Measurements from ENCODE around the gene ZNF76. TPM values are rescaled to one million over a fixed set of nuclear protein-coding genes. Genes with fewer than 3 reads are reported as not detected.
A peak's percentile ranks its signal among the peaks of the same experiment; 100 is the strongest.
"Not testable (repeated sequence)": the region's sequence is repeated elsewhere in the genome, so short reads cannot be mapped to it uniquely, and the experiment has no call there.

ZNF76 gene
- total RNA-seq, 3 donors from 2014 or later, result 33.2 to 42.6 (median 36.2) TPM

DNA sequence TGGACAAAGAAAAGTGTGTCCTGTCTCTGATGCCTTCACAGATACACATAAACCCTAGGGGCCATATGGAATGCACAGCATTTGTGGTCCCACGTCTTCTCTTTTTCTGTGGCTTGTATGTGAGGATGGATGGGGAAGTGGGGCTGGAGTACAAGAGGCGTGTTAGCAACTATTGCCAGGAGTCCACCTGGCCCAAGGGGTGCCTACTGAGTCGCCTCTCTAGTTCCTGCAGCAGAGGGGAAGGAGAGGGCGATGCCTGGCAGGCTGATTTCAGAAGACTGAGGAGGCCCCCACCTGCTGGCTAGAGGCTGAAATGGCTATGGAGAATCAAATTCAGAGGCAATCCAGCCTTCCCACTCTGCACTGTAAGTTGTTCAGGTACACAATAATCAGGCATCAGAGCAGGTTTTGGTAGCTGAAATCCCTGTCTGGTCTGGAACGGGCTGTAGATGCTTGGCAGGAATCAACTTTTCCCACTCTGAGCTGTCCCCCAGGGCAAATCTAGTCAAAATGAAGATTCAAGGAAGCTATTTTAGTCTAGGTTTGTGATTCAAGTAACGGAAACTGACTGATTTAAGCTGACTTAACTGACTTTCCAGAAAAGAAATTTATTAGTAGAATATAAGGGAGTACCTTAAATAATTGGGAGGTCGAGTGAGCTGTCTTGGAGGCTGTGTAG lies 68.0 kb downstream of the ZNF76 start:
- TF ChIP-seq, protein P1, sequence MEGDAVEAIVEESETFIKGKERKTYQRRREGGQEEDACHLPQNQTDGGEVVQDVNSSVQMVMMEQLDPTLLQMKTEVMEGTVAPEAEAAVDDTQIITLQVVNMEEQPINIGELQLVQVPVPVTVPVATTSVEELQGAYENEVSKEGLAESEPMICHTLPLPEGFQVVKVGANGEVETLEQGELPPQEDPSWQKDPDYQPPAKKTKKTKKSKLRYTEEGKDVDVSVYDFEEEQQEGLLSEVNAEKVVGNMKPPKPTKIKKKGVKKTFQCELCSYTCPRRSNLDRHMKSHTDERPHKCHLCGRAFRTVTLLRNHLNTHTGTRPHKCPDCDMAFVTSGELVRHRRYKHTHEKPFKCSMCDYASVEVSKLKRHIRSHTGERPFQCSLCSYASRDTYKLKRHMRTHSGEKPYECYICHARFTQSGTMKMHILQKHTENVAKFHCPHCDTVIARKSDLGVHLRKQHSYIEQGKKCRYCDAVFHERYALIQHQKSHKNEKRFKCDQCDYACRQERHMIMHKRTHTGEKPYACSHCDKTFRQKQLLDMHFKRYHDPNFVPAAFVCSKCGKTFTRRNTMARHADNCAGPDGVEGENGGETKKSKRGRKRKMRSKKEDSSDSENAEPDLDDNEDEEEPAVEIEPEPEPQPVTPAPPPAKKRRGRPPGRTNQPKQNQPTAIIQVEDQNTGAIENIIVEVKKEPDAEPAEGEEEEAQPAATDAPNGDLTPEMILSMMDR (IDR thresholded peaks at IDR 0.05), result peak; percentile 37
- DNase-seq, result peak; percentile 71 to 79 (median 76)
- peak; percentile 90 for ATAC-seq
- Histone ChIP-seq H3K4me1 (ENCODE audit: low read depth) (peaks cover 4% of the 10 kb centered on the region), H3K36me3 (ENCODE audit: low read depth) (no peaks in the 10 kb centered on the region), H3K4me3 (no peak overlapping the region), H3K9me3 (no peaks in the 10 kb centered on the region)
- intact Hi-C loops (cut with DNase I, micrococcal nuclease), result no loop called here

DNA sequence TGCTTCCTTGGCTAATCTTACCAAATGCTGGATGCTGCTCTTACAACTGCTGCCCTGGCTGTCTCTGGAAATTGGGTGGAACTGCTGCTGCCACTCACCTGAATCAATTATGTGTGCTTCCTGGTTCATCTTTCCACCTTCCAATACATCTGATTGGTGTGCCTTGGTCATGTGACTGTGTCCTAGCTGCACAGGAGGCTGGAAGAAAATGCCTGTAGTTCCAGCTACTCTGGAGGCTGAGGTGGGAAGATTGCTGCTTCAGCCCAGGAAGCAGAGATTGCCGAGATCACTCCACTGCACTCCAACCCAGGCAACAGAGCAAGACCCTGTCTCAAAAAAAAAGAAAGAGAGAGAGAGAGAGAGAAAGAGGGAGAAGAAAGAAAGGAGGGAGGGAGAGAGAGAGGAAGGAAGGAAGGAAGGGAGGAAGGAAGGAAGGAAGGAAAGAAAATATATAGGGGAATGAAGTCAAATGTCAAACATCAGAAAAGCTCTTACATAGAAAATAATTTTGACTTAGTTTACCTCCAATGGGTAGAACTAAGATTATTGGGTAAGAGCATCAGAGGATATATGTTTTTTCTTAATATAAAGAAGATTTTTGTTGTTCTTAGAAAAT lies 68.7 kb downstream of the ZNF76 start:
- ATAC-seq (peak; percentile 48), DNase-seq (no peak)
- TF ChIP-seq, protein P1 (IDR thresholded peaks at IDR 0.05), result no peak
- Histone ChIP-seq H3K36me3 (ENCODE audit: low read depth) (no peaks in the 10 kb centered on the region), H3K4me3 (no peak overlapping the region), H3K9me3 (no peaks in the 10 kb centered on the region), H3K4me1 (ENCODE audit: low read depth) (peaks cover 5% of the 10 kb centered on the region)
- intact Hi-C loops (cut with DNase I, micrococcal nuclease), result no loop called here

DNA sequence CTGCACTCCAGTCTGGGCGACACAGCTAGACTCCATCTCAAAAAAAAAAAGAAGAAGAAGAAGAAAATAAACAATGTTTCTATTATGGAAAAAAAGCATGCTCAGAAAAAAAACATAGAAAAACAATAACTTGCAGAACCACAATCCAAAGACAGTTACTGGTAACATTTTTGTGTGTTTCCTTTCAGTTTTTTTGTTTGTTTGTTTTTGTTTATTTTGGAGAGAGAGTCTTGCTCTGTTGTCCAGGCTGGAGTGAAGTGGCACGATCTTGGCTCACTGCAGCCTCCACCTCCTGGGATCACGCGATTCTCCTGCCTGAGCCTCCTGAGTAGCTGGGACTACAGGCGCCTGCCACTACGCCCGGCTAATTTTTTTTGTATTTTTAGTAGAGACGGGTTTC lies 69.4 kb downstream of the ZNF76 start:
- H3K9me3 ChIP-seq; intact Hi-C loops (cut with DNase I, micrococcal nuclease); H3K36me3 ChIP-seq (ENCODE audit: low read depth); H3K4me1 ChIP-seq (ENCODE audit: low read depth); H3K4me3 ChIP-seq; ATAC-seq; DNase-seq: not testable (repeated sequence)

DNA sequence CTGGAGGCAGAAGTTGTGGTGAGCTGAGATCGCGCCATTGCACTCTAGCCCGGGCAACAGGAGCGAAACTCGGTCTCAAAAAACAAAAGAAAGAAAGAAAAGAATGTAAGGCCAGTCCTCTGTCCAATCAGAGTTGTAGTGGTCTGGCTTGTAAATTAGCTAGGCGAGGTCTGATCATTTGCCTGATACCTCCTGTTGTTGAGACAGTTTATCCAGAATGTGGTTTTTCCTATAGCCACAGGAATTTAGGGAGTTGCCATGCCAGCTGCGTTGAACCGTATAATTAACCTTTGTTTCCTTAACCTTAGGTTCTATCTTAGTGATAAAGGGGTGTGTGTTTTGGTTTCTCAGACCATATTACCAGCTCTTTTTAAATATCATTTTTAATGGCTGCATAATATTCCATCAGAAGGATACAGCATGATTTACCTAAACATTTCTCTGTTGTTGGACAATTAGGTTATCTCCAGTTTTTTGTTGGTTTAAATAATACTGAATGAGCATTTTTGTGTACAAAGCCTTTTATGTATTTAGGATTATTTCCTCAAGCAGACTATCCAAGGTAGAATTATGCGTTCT lies 71.1 kb downstream of the ZNF76 start:
- Histone ChIP-seq H3K4me3 (no peak overlapping the region), H3K36me3 (ENCODE audit: low read depth) (no peaks in the 10 kb centered on the region), H3K9me3 (no peaks in the 10 kb centered on the region), H3K4me1 (ENCODE audit: low read depth) (peaks cover 5% of the 10 kb centered on the region)
- TF ChIP-seq, protein P1 (IDR thresholded peaks at IDR 0.05), result no peak
- intact Hi-C loops (cut with DNase I, micrococcal nuclease), result no loop called here
- DNase-seq, result no peak
- ATAC-seq, result no peak

DNA sequence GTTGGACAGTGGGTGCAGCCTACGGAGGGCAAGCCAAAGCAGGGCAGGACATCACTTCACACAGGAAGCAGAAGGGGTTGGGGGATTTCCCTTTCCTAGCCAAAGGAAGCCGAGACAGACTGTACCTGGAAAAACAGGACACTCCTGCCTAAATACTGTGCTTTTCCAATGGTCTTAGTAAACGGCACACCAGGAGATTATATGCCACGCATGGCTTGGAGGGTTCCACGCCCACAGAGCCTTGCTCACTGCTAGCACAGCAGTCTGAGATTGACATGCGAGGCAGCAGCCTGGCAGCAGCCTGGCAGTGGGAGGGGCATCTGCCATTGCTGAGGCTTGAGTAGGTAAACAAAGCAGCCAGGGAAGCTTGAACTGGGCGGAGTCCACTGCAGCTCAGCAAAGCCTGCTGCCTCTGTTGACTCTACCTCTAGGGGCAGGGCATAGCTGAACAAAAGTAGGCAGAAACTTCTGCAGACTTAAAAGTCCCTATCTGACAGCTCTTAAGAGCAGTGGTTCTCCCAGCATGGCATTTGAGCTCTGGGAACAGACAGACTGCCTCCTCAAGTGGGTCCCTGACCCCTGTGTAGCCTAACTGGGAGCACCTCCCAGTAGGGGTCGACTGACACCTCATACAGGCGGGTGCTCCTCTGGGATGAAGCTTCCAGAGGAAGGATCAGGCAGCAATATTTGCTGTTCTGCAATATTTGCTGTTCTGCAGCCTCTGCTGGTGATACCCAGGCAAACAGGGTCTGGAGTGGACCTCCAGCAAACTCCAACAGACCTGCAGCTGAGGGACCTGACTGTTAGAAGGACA lies 72.7 kb downstream of the ZNF76 start:
- DNase-seq (peak; percentile 86 to 89 (median 86)), ATAC-seq (peak; percentile 93)
- H3K9me3 ChIP-seq; intact Hi-C loops (cut with DNase I, micrococcal nuclease); H3K4me1 ChIP-seq (ENCODE audit: low read depth); H3K36me3 ChIP-seq (ENCODE audit: low read depth); H3K4me3 ChIP-seq: not testable (repeated sequence)
- TF ChIP-seq, protein P1 (IDR thresholded peaks at IDR 0.05), result peak; percentile 44

Measured in mucosa of descending colon (tissue), 3 donors.